ENCODE measurements around the gene ACADL. TPM values are rescaled to one million over a fixed set of nuclear protein-coding genes. Genes with fewer than 3 reads are reported as not detected.

The ACADL gene
- total and polyA plus RNA-seq, 9 donors: 4.5 to 39.0 (median 10.5) TPM

GRCh38 chr2:210267698-210268097 is 42.5 kb upstream of the ACADL start:
- Histone ChIP-seq H3K4me3 (no peak overlapping the region), H3K4me1 (ENCODE audit: insufficient read depth) (no peaks in the 10 kb centered on the region), H3K9me3 (no peaks in the 10 kb centered on the region), H3K27ac (no peak overlapping the region), H3K27me3 (no peaks in the 10 kb centered on the region), H3K36me3 (no peaks in the 10 kb centered on the region)
- DNase-seq: no peak
- intact Hi-C loops (cut with DNase I): no loop called here
- TF ChIP-seq, protein P1, sequence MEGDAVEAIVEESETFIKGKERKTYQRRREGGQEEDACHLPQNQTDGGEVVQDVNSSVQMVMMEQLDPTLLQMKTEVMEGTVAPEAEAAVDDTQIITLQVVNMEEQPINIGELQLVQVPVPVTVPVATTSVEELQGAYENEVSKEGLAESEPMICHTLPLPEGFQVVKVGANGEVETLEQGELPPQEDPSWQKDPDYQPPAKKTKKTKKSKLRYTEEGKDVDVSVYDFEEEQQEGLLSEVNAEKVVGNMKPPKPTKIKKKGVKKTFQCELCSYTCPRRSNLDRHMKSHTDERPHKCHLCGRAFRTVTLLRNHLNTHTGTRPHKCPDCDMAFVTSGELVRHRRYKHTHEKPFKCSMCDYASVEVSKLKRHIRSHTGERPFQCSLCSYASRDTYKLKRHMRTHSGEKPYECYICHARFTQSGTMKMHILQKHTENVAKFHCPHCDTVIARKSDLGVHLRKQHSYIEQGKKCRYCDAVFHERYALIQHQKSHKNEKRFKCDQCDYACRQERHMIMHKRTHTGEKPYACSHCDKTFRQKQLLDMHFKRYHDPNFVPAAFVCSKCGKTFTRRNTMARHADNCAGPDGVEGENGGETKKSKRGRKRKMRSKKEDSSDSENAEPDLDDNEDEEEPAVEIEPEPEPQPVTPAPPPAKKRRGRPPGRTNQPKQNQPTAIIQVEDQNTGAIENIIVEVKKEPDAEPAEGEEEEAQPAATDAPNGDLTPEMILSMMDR (IDR thresholded peaks at IDR 0.05): no peak
- TF ChIP-seq EP300 (IDR thresholded peaks at IDR 0.05) (no peak), POLR2A (IDR thresholded peaks at IDR 0.05) (no peak)
- WGBS, 3 donors: 91 to 100% (median 92%) methylated on average over 1 of the region's 1 CpG

- Histone ChIP-seq H3K36me3 (no peaks in the 10 kb centered on the region), H3K9me3 (no peaks in the 10 kb centered on the region), H3K4me1 (ENCODE audit: insufficient read depth) (no peaks in the 10 kb centered on the region), H3K27me3 (no peaks in the 10 kb centered on the region), H3K4me3 (no peak overlapping the region), H3K27ac (no peak overlapping the region)
- WGBS, 3 donors: 86 to 90% (median 88%) methylated on average over 1 of the region's 1 CpG
- no peak for TF ChIP-seq POLR2A (IDR thresholded peaks at IDR 0.05)
- TF ChIP-seq, protein P1 (IDR thresholded peaks at IDR 0.05): no peak
- TF ChIP-seq EP300 (IDR thresholded peaks at IDR 0.05): no peak
- intact Hi-C loops (cut with DNase I): no loop called here
- no peak for DNase-seq
Measured at GRCh38 chr2:210264282-210264681, 39.0 kb upstream of the ACADL start.

GRCh38 chr2:210263841-210264240 is 38.6 kb upstream of the ACADL start:
- WGBS, 3 donors: 72 to 86% (median 78%) methylated on average over 2 of the region's 2 CpGs
- TF ChIP-seq EP300 (IDR thresholded peaks at IDR 0.05): no peak
- TF ChIP-seq POLR2A (IDR thresholded peaks at IDR 0.05): no peak
- TF ChIP-seq, protein P1 (IDR thresholded peaks at IDR 0.05): no peak
- Histone ChIP-seq H3K27ac (no peak overlapping the region), H3K4me1 (ENCODE audit: insufficient read depth) (no peaks in the 10 kb centered on the region), H3K27me3 (no peaks in the 10 kb centered on the region), H3K36me3 (no peaks in the 10 kb centered on the region), H3K4me3 (no peak overlapping the region), H3K9me3 (no peaks in the 10 kb centered on the region)
- DNase-seq: no peak
- intact Hi-C loops (cut with DNase I): no loop called here

DNA sequence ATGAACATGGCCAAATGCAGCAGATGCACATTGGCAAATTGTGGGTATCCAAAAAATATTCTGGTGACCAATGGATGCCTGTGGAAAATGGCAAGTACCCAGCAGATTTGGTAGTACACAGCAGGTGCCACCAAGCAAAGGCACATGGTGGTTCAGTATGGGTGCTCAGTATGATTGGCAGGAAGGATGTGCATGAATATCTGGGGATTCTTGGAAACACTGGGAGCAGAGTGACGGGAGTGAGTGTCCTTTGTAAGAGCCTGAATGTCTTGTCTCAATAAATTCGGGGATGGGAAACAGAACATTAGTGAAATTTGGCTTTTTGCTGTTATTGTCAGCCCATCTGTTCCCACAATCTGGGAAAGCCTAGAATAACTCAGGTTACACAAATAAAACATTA is 36.8 kb upstream of the ACADL start:
- intact Hi-C loops (cut with DNase I): no loop called here
- H3K27me3 ChIP-seq: no peaks in the 10 kb centered on the region
- WGBS, 3 donors: 68 to 76% (median 71%) methylated on average over 2 of the region's 2 CpGs

More for the DNA sequence above, 36.8 kb upstream of the ACADL start:
- TF ChIP-seq EP300 (IDR thresholded peaks at IDR 0.05): no peak
- TF ChIP-seq, protein P1 (IDR thresholded peaks at IDR 0.05): no peak
- TF ChIP-seq POLR2A (IDR thresholded peaks at IDR 0.05): no peak
- Histone ChIP-seq H3K27ac (no peak overlapping the region), H3K4me1 (ENCODE audit: insufficient read depth) (no peaks in the 10 kb centered on the region), H3K4me3 (no peak overlapping the region), H3K9me3 (no peaks in the 10 kb centered on the region), H3K36me3 (no peaks in the 10 kb centered on the region)
- no peak for DNase-seq

All from ovary (tissue), 9 donors.